Measurements from ENCODE around the gene UBFD1. TPM values are rescaled to one million over a fixed set of nuclear protein-coding genes. Genes with fewer than 3 reads are reported as not detected.

UBFD1 gene
- polyA plus RNA-seq, 3 donors, result 8.0 to 8.9 (median 8.0) TPM

DNA sequence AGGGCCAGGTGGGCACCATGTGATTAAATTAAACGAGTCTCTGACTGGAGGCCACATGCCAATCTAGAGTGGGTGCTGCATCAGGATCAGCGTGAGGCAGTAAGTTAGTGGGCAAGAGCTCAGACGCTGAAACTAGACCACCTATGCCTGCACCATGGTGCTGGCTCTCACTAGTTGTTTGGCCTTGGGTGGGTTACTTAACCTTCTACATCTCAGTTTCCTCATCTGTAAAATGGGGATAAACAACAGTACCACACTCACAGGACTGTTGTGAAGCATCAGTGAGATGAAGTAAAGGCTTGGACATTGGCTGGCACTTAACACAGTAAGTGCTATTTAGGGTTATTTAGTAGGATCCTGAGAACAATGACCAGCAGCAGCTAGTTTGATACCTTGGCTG lies 32.7 kb downstream of the UBFD1 start:
- no peaks in the 10 kb centered on the region for H3K27me3 Mint-ChIP-seq (ENCODE audit: low read depth in 3 of 3)
- peaks cover 3 to 7% of the 10 kb centered on the region in 2 donors for H3K4me1 ChIP-seq (ENCODE audit: control insufficient read depth in 1 of 2, insufficient read depth in 2 of 2, low read length in 2 of 2)
- peaks cover 77% of the 10 kb centered on the region for H3K79me2 ChIP-seq (ENCODE audit: insufficient read depth, low read length)
- H3K9me3 ChIP-seq (replicated peaks in 1 of 2; ENCODE audit: control insufficient read depth in 1 of 2, insufficient read depth in 1 of 2, low read length in 2 of 2), result no peaks in the 10 kb centered on the region
- no peak overlapping the region for H3K9ac ChIP-seq (ENCODE audit: insufficient read depth, low read length, poor library complexity, severe bottlenecking)
- no peak overlapping the region for H3K27ac ChIP-seq (ENCODE audit: low read depth in 1 of 2, low read length in 2 of 2)
- H3K9me3 Mint-ChIP-seq, result no peaks in the 10 kb centered on the region
- no peak for TF ChIP-seq CTCF (IDR thresholded peaks at IDR 0.05)
- no peak overlapping the region for H3K4me2 ChIP-seq (replicated peaks; ENCODE audit: extremely low read depth, low read length, poor library complexity, severe bottlenecking)
- intact Hi-C loops (cut with micrococcal nuclease), result no loop called here
- H3K36me3 Mint-ChIP-seq, result peaks cover 60 to 80% of the 10 kb centered on the region in 2 donors
- peaks cover 6% of the 10 kb centered on the region for H3K4me1 Mint-ChIP-seq
- H3K4me3 Mint-ChIP-seq, result no peak overlapping the region
- no peak overlapping the region for H3K4me3 ChIP-seq (replicated peaks in 1 of 3; ENCODE audit: low read depth in 2 of 3, low read length in 3 of 3)
- H3K27me3 ChIP-seq (ENCODE audit: control insufficient read depth in 2 of 2, insufficient read depth in 2 of 2, low read length in 2 of 2), result no peaks in the 10 kb centered on the region
- WGBS (ENCODE audit: insufficient coverage), result 100% methylated on average over 1 of the region's 3 CpGs
- peaks cover 57 to 84% of the 10 kb centered on the region in 2 donors for H3K36me3 ChIP-seq (replicated peaks in 1 of 2; ENCODE audit: control insufficient read depth in 1 of 2, insufficient read depth in 2 of 2, low read length in 2 of 2)
- no peak for DNase-seq
- H2AFZ ChIP-seq (ENCODE audit: insufficient read depth, low read depth, low read length, poor library complexity, severe bottlenecking), result no peak overlapping the region
- peaks cover 61% of the 10 kb centered on the region for H4K20me1 ChIP-seq (ENCODE audit: insufficient read depth, low read length)
- no peak overlapping the region for H3K27ac Mint-ChIP-seq

- Histone ChIP-seq H4K20me1 (ENCODE audit: insufficient read depth, low read length) (peaks cover 47% of the 10 kb centered on the region), H3K27me3 (ENCODE audit: control insufficient read depth in 2 of 2, insufficient read depth in 2 of 2, low read length in 2 of 2) (no peaks in the 10 kb centered on the region), H3K27ac (ENCODE audit: low read depth in 1 of 2, low read length in 2 of 2) (no peak overlapping the region), H3K4me2 (replicated peaks; ENCODE audit: extremely low read depth, low read length, poor library complexity, severe bottlenecking) (no peak overlapping the region), H3K36me3 (replicated peaks in 1 of 2; ENCODE audit: control insufficient read depth in 1 of 2, insufficient read depth in 2 of 2, low read length in 2 of 2) (peaks cover 34 to 44% of the 10 kb centered on the region in 2 donors), H2AFZ (ENCODE audit: insufficient read depth, low read depth, low read length, poor library complexity, severe bottlenecking) (no peak overlapping the region), H3K4me3 (replicated peaks in 1 of 3; ENCODE audit: low read depth in 2 of 3, low read length in 3 of 3) (no peak overlapping the region), H3K9ac (ENCODE audit: insufficient read depth, low read length, poor library complexity, severe bottlenecking) (no peak overlapping the region), H3K9me3 (replicated peaks in 1 of 2; ENCODE audit: control insufficient read depth in 1 of 2, insufficient read depth in 1 of 2, low read length in 2 of 2) (no peaks in the 10 kb centered on the region), H3K79me2 (ENCODE audit: insufficient read depth, low read length) (peaks cover 67% of the 10 kb centered on the region), H3K4me1 (ENCODE audit: control insufficient read depth in 1 of 2, insufficient read depth in 2 of 2, low read length in 2 of 2) (peaks cover 16% of the 10 kb centered on the region in 2 donors)
- WGBS (ENCODE audit: insufficient coverage), result 94% methylated on average over 5 of the region's 12 CpGs
- Mint-ChIP-seq H3K27me3 (ENCODE audit: low read depth in 3 of 3) (no peaks in the 10 kb centered on the region), H3K27ac (peak overlapping the region in 1 of 7 donors; percentile 50), H3K4me3 (no peak overlapping the region), H3K9me3 (no peaks in the 10 kb centered on the region), H3K4me1 (peaks cover 15% of the 10 kb centered on the region), H3K36me3 (peaks cover 29 to 40% of the 10 kb centered on the region in 2 donors)
- DNase-seq, result no peak
- intact Hi-C loops (cut with micrococcal nuclease), result no loop called here
- no peak for TF ChIP-seq CTCF (IDR thresholded peaks at IDR 0.05)
These were observed 36.7 kb downstream of the UBFD1 start for GRCh38 chr16:23594186-23594585.
